HepG2 (cell line): Measurements from ENCODE around the gene TADA2B. TPM values are rescaled to one million over a fixed set of nuclear protein-coding genes. Genes with fewer than 3 reads are reported as not detected.

ENCODE experiments used
- BORCS8-MEF2B ChIP-seq: sonication (generic); formaldehyde crosslinking; IDR thresholded peaks from 2 replicates; pipeline ENCODE4 v1.8.0; 2022; ENCODE audit warnings: mild to moderate bottlenecking, missing genetic modification reagents
- DRAP1 ChIP-seq: IDR thresholded peaks from 2 replicates; pipeline ENCODE4 v1.6.1; 2016; ENCODE audit warnings: missing genetic modification reagents, missing compliant biosample characterization
- KDM4B ChIP-seq: sonication (generic); formaldehyde crosslinking; IDR thresholded peaks from 2 replicates; pipeline ENCODE4 v1.4.0; 2020; ENCODE audit warnings: missing genetic modification reagents
- KIAA2018 ChIP-seq: sonication (generic); formaldehyde crosslinking; IDR thresholded peaks from 2 replicates; pipeline ENCODE4 v1.5.0; 2020; ENCODE audit warnings: mild to moderate bottlenecking, missing genetic modification reagents, borderline replicate concordance
- MTF2 ChIP-seq: sonication (generic); formaldehyde crosslinking; IDR thresholded peaks from 2 replicates; pipeline ENCODE4 v1.5.0; 2020; ENCODE audit warnings: missing genetic modification reagents, borderline replicate concordance
- POLR2G ChIP-seq: fragments of 200-400 bp; formaldehyde crosslinking; IDR thresholded peaks from 2 replicates; pipeline ENCODE4 v1.6.1; 2018; ENCODE audit warnings: mild to moderate bottlenecking, low read depth, low read length, moderate library complexity
- TIGD3 ChIP-seq: sonication (generic); formaldehyde crosslinking; IDR thresholded peaks from 2 replicates; pipeline ENCODE4 v1.5.1; 2020; ENCODE audit warnings: mild to moderate bottlenecking, missing genetic modification reagents, borderline replicate concordance
- ZNF777 ChIP-seq: sonication (generic); formaldehyde crosslinking; IDR thresholded peaks from 2 replicates; pipeline ENCODE4 v1.4.0; 2020; ENCODE audit warnings: missing genetic modification reagents
- polyA plus RNA-seq, 8 experiments: library from polyadenylated mRNA; depleted of rRNA in 3 of 8; stranded (reverse) in 7 of 8; unstranded in 1 of 8; fragments of >200 nt; fragmentation: Illumina TruSeq in 4 of 8; extraction: Trizol in 4 of 8; gene quantifications; 2 replicates each; pipeline versions ENCODE4 v1.2.1 to v1.2.3, GENCODE V29; 2011 to 2016; ENCODE audit warnings: low read depth in 4 of 8, missing spikeins in 1 of 8, mixed read lengths in 1 of 8; ENCODE audit not compliant: insufficient read depth in 1 of 8
- total RNA-seq, 5 experiments: library from RNA; depleted of rRNA; stranded (reverse); fragments of >200 nt; fragmentation: Illumina TruSeq; extraction: Trizol; gene quantifications; 2 replicates each; pipeline ENCODE4 v1.2.3, GENCODE V29; 2016; ENCODE audit warnings: low read depth in 1 of 5

TADA2B gene
- total and polyA plus RNA-seq, 2 of the 13 experiments (the other 11 are each of a cell fraction or from before 2014, with no cell fraction given) = 4.6 to 8.9 TPM

GRCh38 chr4:7068279-7068842, 25.2 kb downstream of the TADA2B start (continued):
- TF ChIP-seq ZNF777 (CRISPR knock-in tag) = peak; percentile 13; the same call in 1 of the 2 replicates
- TF ChIP-seq POLR2G = peak; percentile 23; the same call in 1 of the 2 replicates
- TF ChIP-seq MTF2 = no peak
- no peak for TF ChIP-seq KIAA2018
- no peak for TF ChIP-seq DRAP1 (CRISPR knock-in tag)
- TF ChIP-seq TIGD3 (CRISPR knock-in tag) = no peak
- TF ChIP-seq BORCS8-MEF2B = no peak
- TF ChIP-seq KDM4B (CRISPR knock-in tag) = 0 out of 2 replicates have a peak, but pooled peaks have one; percentile 33
